ENCODE data around the gene SLC10A3. TPM values are rescaled to one million over a fixed set of nuclear protein-coding genes. Genes with fewer than 3 reads are reported as not detected.

The SLC10A3 gene
- polyA plus RNA-seq, 1 of the 3 experiments (the other 2 are of a cell fraction) = 29.7 TPM

- Histone ChIP-seq H3K27me3 (ENCODE audit: insufficient read depth) (peaks cover 13% of the 10 kb centered on the region), H2AFZ (ENCODE audit: low read depth) (no peak overlapping the region), H3K9me2 (no peaks in the 10 kb centered on the region), H3K9ac (no peak overlapping the region), H4K20me1 (ENCODE audit: insufficient read depth) (0 out of 2 replicates have a peak, but pooled peaks cover 8% of the 10 kb centered on the region), H3K79me2 (ENCODE audit: insufficient read depth) (no peaks in the 10 kb centered on the region), H3K4me2 (no peak overlapping the region), H3K27ac (ENCODE audit: low read depth in 2 of 2, low read length in 1 of 2) (no peak overlapping the region), H3K9me3 (no peaks in the 10 kb centered on the region), H3K4me1 (ENCODE audit: control insufficient read depth in 1 of 2, insufficient read depth in 2 of 2, low read depth in 1 of 2, low read length in 1 of 2) (no peaks in the 10 kb centered on the region), H3F3A (replicated peaks; ENCODE audit: insufficient read depth) (no peaks in the 10 kb centered on the region), H3K36me3 (replicated peaks in 1 of 2; ENCODE audit: control insufficient read depth in 1 of 2, insufficient read depth in 2 of 2, low read length in 1 of 2) (peaks cover 0 to 27% of the 10 kb centered on the region in 2 experiments), H3K4me3 (ENCODE audit: low read depth in 2 of 2, low read length in 1 of 2) (no peak overlapping the region)
- ChIA-PET CTCF (no interaction called here), POLR2A (no interaction called here)
- TF ChIP-seq YY1 (IDR thresholded peaks at IDR 0.05; ENCODE audit: low read depth) = no peak
- no peak for TF ChIP-seq POLR2AphosphoS5 (IDR thresholded peaks at IDR 0.05; ENCODE audit: low read depth, low read length)
- no peak for TF ChIP-seq CTCF (IDR thresholded peaks at IDR 0.05)
- no peak for TF ChIP-seq EZH2phosphoT487 (IDR thresholded peaks at IDR 0.05; ENCODE audit: borderline replicate concordance, low read depth)
- WGBS (ENCODE audit: low lambda C conversion rate) = 67% methylated on average over 19 of the region's 23 CpGs
- DNase-seq = no peak
Observed at GRCh38 chrX:154468217-154468616, 22.2 kb downstream of the SLC10A3 start.

- ChIA-PET POLR2A (no interaction called here), CTCF (interaction anchor here (1.1 kb wide), 1 partner anchor 22 kb away, joined by 4 read pairs; no protein-coding TSS in a partner anchor)
- DNase-seq = no peak
- TF ChIP-seq TEAD4 (IDR thresholded peaks at IDR 0.05; ENCODE audit: borderline replicate concordance, insufficient read depth) = no peak
- Histone ChIP-seq H4K20me1 (ENCODE audit: insufficient read depth) (peaks cover 13% of the 10 kb centered on the region), H3K79me2 (ENCODE audit: insufficient read depth) (0 out of 2 replicates have a peak, but pooled peaks cover 2% of the 10 kb centered on the region), H3K4me2 (no peak overlapping the region), H3K4me1 (ENCODE audit: control insufficient read depth in 1 of 2, insufficient read depth in 2 of 2, low read depth in 1 of 2, low read length in 1 of 2) (no peaks in the 10 kb centered on the region), H3K36me3 (replicated peaks in 1 of 2; ENCODE audit: control insufficient read depth in 1 of 2, insufficient read depth in 2 of 2, low read length in 1 of 2) (peaks cover 0 to 30% of the 10 kb centered on the region in 2 experiments), H3K27me3 (ENCODE audit: insufficient read depth) (peaks cover 13% of the 10 kb centered on the region), H3K9me3 (no peaks in the 10 kb centered on the region), H3K9ac (no peak overlapping the region), H3K4me3 (ENCODE audit: low read depth in 2 of 2, low read length in 1 of 2) (no peak overlapping the region), H3K27ac (ENCODE audit: low read depth in 2 of 2, low read length in 1 of 2) (no peak overlapping the region), H3F3A (replicated peaks; ENCODE audit: insufficient read depth) (no peaks in the 10 kb centered on the region), H2AFZ (ENCODE audit: low read depth) (no peak overlapping the region), H3K9me2 (no peaks in the 10 kb centered on the region)
- 78% methylated on average over 8 of the region's 21 CpGs for WGBS (ENCODE audit: low lambda C conversion rate)
Observed at GRCh38 chrX:154467556-154467955, 22.9 kb downstream of the SLC10A3 start.

- Histone ChIP-seq H3F3A (replicated peaks; ENCODE audit: insufficient read depth) (no peaks in the 10 kb centered on the region), H4K20me1 (ENCODE audit: insufficient read depth) (peaks cover 18% of the 10 kb centered on the region), H3K9me2 (no peaks in the 10 kb centered on the region), H3K36me3 (replicated peaks in 1 of 2; ENCODE audit: control insufficient read depth in 1 of 2, insufficient read depth in 2 of 2, low read length in 1 of 2) (peaks cover 0 to 33% of the 10 kb centered on the region in 2 experiments), H3K4me3 (ENCODE audit: low read depth in 2 of 2, low read length in 1 of 2) (no peak overlapping the region), H3K4me1 (ENCODE audit: control insufficient read depth in 1 of 2, insufficient read depth in 2 of 2, low read depth in 1 of 2, low read length in 1 of 2) (no peaks in the 10 kb centered on the region), H3K9me3 (no peaks in the 10 kb centered on the region), H3K9ac (no peak overlapping the region), H3K27ac (ENCODE audit: low read depth in 2 of 2, low read length in 1 of 2) (no peak overlapping the region), H2AFZ (ENCODE audit: low read depth) (no peak overlapping the region), H3K79me2 (ENCODE audit: insufficient read depth) (0 out of 2 replicates have a peak, but pooled peaks cover 2% of the 10 kb centered on the region), H3K4me2 (no peak overlapping the region), H3K27me3 (ENCODE audit: insufficient read depth) (peaks cover 9% of the 10 kb centered on the region)
- TF ChIP-seq RXRA (IDR thresholded peaks at IDR 0.05; ENCODE audit: borderline replicate concordance, low read depth) = no peak
- TF ChIP-seq YY1 (IDR thresholded peaks at IDR 0.05; ENCODE audit: low read depth) = no peak
- TF ChIP-seq USF1 (IDR thresholded peaks at IDR 0.05; ENCODE audit: borderline replicate concordance, low read depth) = no peak
- no peak for TF ChIP-seq CHD2 (IDR thresholded peaks at IDR 0.05; ENCODE audit: low read length, partially characterized antibody)
- TF ChIP-seq NFIC (IDR thresholded peaks at IDR 0.05; ENCODE audit: borderline replicate concordance) = no peak
- no peak for TF ChIP-seq FOSL2 (IDR thresholded peaks at IDR 0.05; ENCODE audit: borderline replicate concordance, low read depth)
- no peak for TF ChIP-seq RCOR1 (IDR thresholded peaks at IDR 0.05; ENCODE audit: low read length)
- no peak for TF ChIP-seq MEF2A (IDR thresholded peaks at IDR 0.05; ENCODE audit: borderline replicate concordance, low read depth)
- TF ChIP-seq FOXM1 (IDR thresholded peaks at IDR 0.05; ENCODE audit: low read depth) = no peak
- no peak for TF ChIP-seq IRF3 (IDR thresholded peaks at IDR 0.05; ENCODE audit: low read depth, low read length)
- POLR2A ChIA-PET = no interaction called here
- CTCF ChIA-PET = interaction anchor here (0.7 to 1.1 kb wide), 2 partner anchors 22 to 65 kb away, joined by 3 to 4 read pairs; no protein-coding TSS in a partner anchor
- DNase-seq = no peak
- WGBS (ENCODE audit: low lambda C conversion rate) = 70% methylated on average over 2 of the region's 15 CpGs
Observed at GRCh38 chrX:154466907-154467306, 23.5 kb downstream of the SLC10A3 start.
